ENCODE results near the gene VCAN.

Gene VCAN

DNA sequence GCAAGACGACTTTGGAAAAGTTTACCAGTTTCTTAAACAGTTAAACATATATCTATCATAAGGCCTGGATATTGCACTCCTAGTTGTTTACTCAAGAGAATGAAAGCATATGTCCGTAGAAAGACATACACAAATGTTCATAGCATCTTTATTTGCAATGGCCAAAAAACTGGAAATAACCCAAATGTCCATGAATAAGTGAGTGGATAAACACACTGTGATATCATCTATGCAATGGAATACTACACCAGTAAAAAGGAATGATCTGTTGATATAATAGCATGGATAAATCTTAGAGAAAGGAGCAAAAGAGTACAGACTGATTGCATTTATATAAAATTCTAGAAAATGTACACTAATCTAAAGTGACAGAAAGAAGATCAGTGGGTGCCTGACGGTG is 28.0 kb upstream of the VCAN start:
- TF ChIP-seq REST (IDR thresholded peaks at IDR 0.05; ENCODE audit: insufficient read depth in 1 of 2, low read depth in 2 of 2, low read length in 2 of 2) (no peak), POLR2AphosphoS5 (IDR thresholded peaks at IDR 0.05; ENCODE audit: low read depth, low read length) (no peak), FOXP2 (optimal IDR thresholded peaks at IDR 0.05; ENCODE audit: borderline replicate concordance, extremely low read depth, extremely low read length, insufficient read depth) (no peak), TAF1 (IDR thresholded peaks at IDR 0.05; ENCODE audit: borderline replicate concordance, insufficient read depth, low read length) (no peak), SIN3A (IDR thresholded peaks at IDR 0.05; ENCODE audit: borderline replicate concordance, insufficient read depth, low read length) (no peak)

DNA sequence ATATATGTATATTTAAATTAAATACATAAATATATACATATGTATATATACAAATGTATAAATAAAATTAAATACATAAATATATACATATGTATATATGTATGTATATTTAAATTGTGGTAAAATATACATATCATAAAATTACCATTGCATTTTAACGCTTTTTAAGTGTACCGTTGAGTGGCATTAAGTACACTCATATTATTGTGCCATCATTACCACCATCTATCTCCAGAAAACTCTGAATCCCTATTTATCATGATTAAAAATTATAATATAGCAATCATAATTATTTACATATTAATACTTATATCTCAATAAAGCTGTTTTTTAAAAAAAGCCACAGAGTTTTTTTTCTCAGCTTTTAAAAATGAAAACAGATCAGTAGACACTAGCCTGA is 27.1 kb upstream of the VCAN start:
- TF ChIP-seq FOXP2 (optimal IDR thresholded peaks at IDR 0.05; ENCODE audit: borderline replicate concordance, extremely low read depth, extremely low read length, insufficient read depth), result no peak

- TF ChIP-seq REST (IDR thresholded peaks at IDR 0.05; ENCODE audit: insufficient read depth in 1 of 2, low read depth in 2 of 2, low read length in 2 of 2) (no peak), SIN3A (IDR thresholded peaks at IDR 0.05; ENCODE audit: borderline replicate concordance, insufficient read depth, low read length) (no peak), FOXP2 (optimal IDR thresholded peaks at IDR 0.05; ENCODE audit: borderline replicate concordance, extremely low read depth, extremely low read length, insufficient read depth) (no peak), POLR2AphosphoS5 (IDR thresholded peaks at IDR 0.05; ENCODE audit: low read depth, low read length) (no peak), TAF1 (IDR thresholded peaks at IDR 0.05; ENCODE audit: borderline replicate concordance, insufficient read depth, low read length) (no peak)
Measured at GRCh38 chr5:83446253-83446947, 25.1 kb upstream of the VCAN start.

DNA sequence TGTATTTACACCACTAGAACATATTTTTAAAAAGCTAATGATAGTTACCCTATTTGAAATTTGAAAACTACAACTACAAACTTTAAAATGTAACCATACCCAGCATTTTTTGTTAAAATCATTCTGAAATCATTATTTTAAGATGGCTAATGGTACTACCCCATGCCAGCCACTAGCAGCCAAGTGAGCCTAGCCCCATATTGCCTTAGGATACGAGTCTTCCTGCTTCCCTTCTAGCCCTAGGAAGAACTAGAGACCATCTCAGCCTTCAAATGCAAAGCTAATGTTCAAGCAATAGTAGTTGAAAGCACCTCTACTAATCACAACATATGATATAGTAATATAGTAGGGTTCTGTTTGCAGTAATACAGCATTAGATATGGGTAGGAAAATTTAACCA is 24.0 kb upstream of the VCAN start:
- TF ChIP-seq TAF1 (IDR thresholded peaks at IDR 0.05; ENCODE audit: borderline replicate concordance, insufficient read depth, low read length), result no peak
- TF ChIP-seq FOXP2 (optimal IDR thresholded peaks at IDR 0.05; ENCODE audit: borderline replicate concordance, extremely low read depth, extremely low read length, insufficient read depth), result no peak
- no peak for TF ChIP-seq REST (IDR thresholded peaks at IDR 0.05; ENCODE audit: insufficient read depth in 1 of 2, low read depth in 2 of 2, low read length in 2 of 2)
- no peak for TF ChIP-seq SIN3A (IDR thresholded peaks at IDR 0.05; ENCODE audit: borderline replicate concordance, insufficient read depth, low read length)
- TF ChIP-seq POLR2AphosphoS5 (IDR thresholded peaks at IDR 0.05; ENCODE audit: low read depth, low read length), result no peak

- TF ChIP-seq FOXP2 (optimal IDR thresholded peaks at IDR 0.05; ENCODE audit: borderline replicate concordance, extremely low read depth, extremely low read length, insufficient read depth) (peak; percentile 12), SIN3A (IDR thresholded peaks at IDR 0.05; ENCODE audit: borderline replicate concordance, insufficient read depth, low read length) (no peak)
Measured at GRCh38 chr5:83450183-83450966, 21.2 kb upstream of the VCAN start.

GRCh38 chr5:83450967-83451248 is 20.6 kb upstream of the VCAN start:
- TF ChIP-seq REST (IDR thresholded peaks at IDR 0.05; ENCODE audit: insufficient read depth in 1 of 2, low read depth in 2 of 2, low read length in 2 of 2) (no peak), TAF1 (IDR thresholded peaks at IDR 0.05; ENCODE audit: borderline replicate concordance, insufficient read depth, low read length) (no peak), POLR2AphosphoS5 (IDR thresholded peaks at IDR 0.05; ENCODE audit: low read depth, low read length) (no peak), SIN3A (IDR thresholded peaks at IDR 0.05; ENCODE audit: borderline replicate concordance, insufficient read depth, low read length) (no peak), FOXP2 (optimal IDR thresholded peaks at IDR 0.05; ENCODE audit: borderline replicate concordance, extremely low read depth, extremely low read length, insufficient read depth) (no peak)
